Panc1 (cell line): Measurements from ENCODE around the gene ADAMTS7.

Experiments used
- CTCF ChIP-seq: fragments of 450-650 bp; IDR thresholded peaks from 2 replicates; pipeline ENCODE4 v1.5.1; 2017; ENCODE audit warnings: mild to moderate bottlenecking
- POLR2AphosphoS5 ChIP-seq: IDR thresholded peaks from 2 replicates; pipeline ENCODE4 v1.6.1; 2012; ENCODE audit warnings: mild to moderate bottlenecking, low read depth, low read length, moderate library complexity
- REST ChIP-seq, 2 experiments: IDR thresholded peaks; 2 replicates each; pipeline ENCODE4 v1.6.1; 2011 to 2012; ENCODE audit warnings: low read depth in 2 of 2, control low read depth in 1 of 2, low read length in 1 of 2, mild to moderate bottlenecking in 1 of 2, moderate library complexity in 1 of 2; ENCODE audit not compliant: insufficient read depth in 1 of 2
- SIN3A ChIP-seq: IDR thresholded peaks from 2 replicates; pipeline ENCODE4 v1.6.1; 2012; ENCODE audit warnings: low read depth, mild to moderate bottlenecking, low read length, moderate library complexity, borderline replicate concordance; ENCODE audit not compliant: insufficient read depth
- TCF7L2 ChIP-seq: IDR thresholded peaks from 2 replicates; pipeline ENCODE4 v1.6.1; 2011; ENCODE audit warnings: mild to moderate bottlenecking, low read depth, low read length, inconsistent platforms

GRCh38 chr15:78790027-78790426 lies 21.2 kb downstream of the ADAMTS7 start:
- no peak for TF ChIP-seq POLR2AphosphoS5
- no peak for TF ChIP-seq TCF7L2
- no peak for TF ChIP-seq CTCF
- no peak for TF ChIP-seq REST (IDR thresholded peaks at IDR 0.05; ENCODE audit: insufficient read depth in 1 of 2, low read depth in 2 of 2, low read length in 1 of 2)
- TF ChIP-seq SIN3A: no peak
